OCI-LY3 (cell line): ENCODE measurements around the gene PFDN1.

Experiments used
- H2AFZ ChIP-seq: fragments of 200-600, 300-600 bp; shearing (Covaris generic); 2 replicates; pipeline ENCODE4 v1.6.0; 2014; ENCODE audit warnings: antibody characterized with exemption, low read depth, low read length
- H3K27ac ChIP-seq: fragments of 200-600, 300-600 bp; sonication (generic); 2 replicates; pipeline ENCODE4 v1.5.1; 2014; ENCODE audit warnings: mild to moderate bottlenecking, low read length, moderate library complexity, mixed read lengths
- H3K27me3 ChIP-seq: fragments of 200-600, 300-600 bp; sonication (generic); 2 replicates; pipeline ENCODE4 v1.6.1; 2014; ENCODE audit warnings: low read depth, low read length, mixed read lengths
- H3K36me3 ChIP-seq: fragments of 200-600, 300-600 bp; sonication (generic); replicated peaks from 2 replicates; pipeline ENCODE3; 2014; ENCODE audit warnings: low read depth, low read length, mixed read lengths
- H3K4me1 ChIP-seq: fragments of 300-600, 200-600 bp; sonication (generic); 2 replicates; pipeline ENCODE4 v1.6.1; 2014; ENCODE audit warnings: low read length, mixed read lengths
- H3K4me2 ChIP-seq: fragments of 200-600, 300-600 bp; sonication (generic); 2 replicates; pipeline ENCODE4 v1.6.1; 2014; ENCODE audit warnings: low read length, mixed read lengths
- H3K4me3 ChIP-seq: fragments of 300-600, 200-600 bp; sonication (generic); 2 replicates; pipeline ENCODE4 v1.5.1; 2014; ENCODE audit warnings: antibody characterized with exemption, mild to moderate bottlenecking, low read length, moderate library complexity
- H3K79me2 ChIP-seq: fragments of 300-600, 200-600 bp; shearing (Covaris generic); 2 replicates; pipeline ENCODE4 v1.6.1; 2014; ENCODE audit warnings: mild to moderate bottlenecking, low read length, mixed read lengths
- H3K9ac ChIP-seq: fragments of 300-600, 200-600 bp; shearing (Covaris generic); 2 replicates; pipeline ENCODE4 v1.6.0; 2014; ENCODE audit warnings: mild to moderate bottlenecking, low read length, moderate library complexity
- H3K9me3 ChIP-seq: fragments of 200-600, 300-600 bp; shearing (Covaris generic); 2 replicates; pipeline ENCODE4 v1.6.1; 2014; ENCODE audit warnings: low read length, mixed read lengths; ENCODE audit not compliant: insufficient read depth
- H4K20me1 ChIP-seq: fragments of 200-600, 300-600 bp; sonication (generic); 2 replicates; pipeline ENCODE4 v1.6.1; 2016; ENCODE audit warnings: low read length, mixed read lengths; ENCODE audit not compliant: insufficient read depth
- CTCF ChIP-seq: fragments of 200-600, 300-600 bp; sonication (generic); IDR thresholded peaks from 2 replicates; pipeline ENCODE4 v1.5.1; 2014; ENCODE audit warnings: antibody characterized with exemption, low read length, low read depth
- EZH2phosphoT487 ChIP-seq: fragments of 200-600 bp; shearing (Covaris generic); IDR thresholded peaks from 2 replicates; pipeline ENCODE4 v1.6.1; 2018; ENCODE audit warnings: antibody characterized with exemption, mixed run types, low read depth

PFDN1 gene

GRCh38 chr5:140238756-140239155 lies 64.1 kb downstream of the PFDN1 start:
- Histone ChIP-seq H3K4me2 (no peak overlapping the region), H3K79me2 (no peaks in the 10 kb centered on the region), H3K4me3 (no peak overlapping the region), H3K27ac (no peak overlapping the region), H3K36me3 (no peaks in the 10 kb centered on the region), H3K4me1 (no peaks in the 10 kb centered on the region), H4K20me1 (no peaks in the 10 kb centered on the region), H3K27me3 (no peaks in the 10 kb centered on the region), H3K9me3 (no peaks in the 10 kb centered on the region), H2AFZ (no peak overlapping the region), H3K9ac (no peak overlapping the region)
- TF ChIP-seq EZH2phosphoT487, result no peak
- no peak for TF ChIP-seq CTCF

GRCh38 chr5:140236891-140237598 lies 65.9 kb downstream of the PFDN1 start:
- Histone ChIP-seq H2AFZ (no peak overlapping the region), H3K4me2 (no peak overlapping the region), H4K20me1 (no peaks in the 10 kb centered on the region), H3K4me3 (no peak overlapping the region), H3K4me1 (no peaks in the 10 kb centered on the region), H3K79me2 (no peaks in the 10 kb centered on the region), H3K27ac (no peak overlapping the region), H3K27me3 (no peaks in the 10 kb centered on the region), H3K9ac (no peak overlapping the region), H3K36me3 (no peaks in the 10 kb centered on the region), H3K9me3 (no peaks in the 10 kb centered on the region)
- TF ChIP-seq CTCF, result no peak
- no peak for TF ChIP-seq EZH2phosphoT487

GRCh38 chr5:140235791-140236551 lies 66.9 kb downstream of the PFDN1 start:
- Histone ChIP-seq H3K36me3 (no peaks in the 10 kb centered on the region), H2AFZ (no peak overlapping the region), H3K27ac (no peak overlapping the region), H3K9ac (no peak overlapping the region), H4K20me1 (no peaks in the 10 kb centered on the region), H3K4me1 (no peaks in the 10 kb centered on the region), H3K4me2 (no peak overlapping the region), H3K79me2 (no peaks in the 10 kb centered on the region), H3K4me3 (no peak overlapping the region), H3K27me3 (no peaks in the 10 kb centered on the region), H3K9me3 (no peaks in the 10 kb centered on the region)
- no peak for TF ChIP-seq EZH2phosphoT487
- TF ChIP-seq CTCF, result no peak

- Histone ChIP-seq H3K4me2 (no peak overlapping the region), H3K27me3 (no peaks in the 10 kb centered on the region)
- TF ChIP-seq CTCF, result no peak
- TF ChIP-seq EZH2phosphoT487, result no peak
These were observed 68.4 kb downstream of the PFDN1 start for GRCh38 chr5:140234377-140234989.

More at GRCh38 chr5:140234377-140234989, 68.4 kb downstream of the PFDN1 start:
- Histone ChIP-seq H3K79me2 (no peaks in the 10 kb centered on the region), H2AFZ (no peak overlapping the region), H3K4me3 (no peak overlapping the region), H3K4me1 (no peaks in the 10 kb centered on the region), H4K20me1 (no peaks in the 10 kb centered on the region), H3K9ac (no peak overlapping the region), H3K9me3 (no peaks in the 10 kb centered on the region), H3K27ac (no peak overlapping the region), H3K36me3 (no peaks in the 10 kb centered on the region)
